Cortex of kidney (tissue), 1 donor: ENCODE data around the gene MMS19.

Source experiments
- DNase-seq: peaks from one replicate; lab custom pipeline; 2025; lab: John Stamatoyannopoulos, UW

Gene MMS19, protein sequence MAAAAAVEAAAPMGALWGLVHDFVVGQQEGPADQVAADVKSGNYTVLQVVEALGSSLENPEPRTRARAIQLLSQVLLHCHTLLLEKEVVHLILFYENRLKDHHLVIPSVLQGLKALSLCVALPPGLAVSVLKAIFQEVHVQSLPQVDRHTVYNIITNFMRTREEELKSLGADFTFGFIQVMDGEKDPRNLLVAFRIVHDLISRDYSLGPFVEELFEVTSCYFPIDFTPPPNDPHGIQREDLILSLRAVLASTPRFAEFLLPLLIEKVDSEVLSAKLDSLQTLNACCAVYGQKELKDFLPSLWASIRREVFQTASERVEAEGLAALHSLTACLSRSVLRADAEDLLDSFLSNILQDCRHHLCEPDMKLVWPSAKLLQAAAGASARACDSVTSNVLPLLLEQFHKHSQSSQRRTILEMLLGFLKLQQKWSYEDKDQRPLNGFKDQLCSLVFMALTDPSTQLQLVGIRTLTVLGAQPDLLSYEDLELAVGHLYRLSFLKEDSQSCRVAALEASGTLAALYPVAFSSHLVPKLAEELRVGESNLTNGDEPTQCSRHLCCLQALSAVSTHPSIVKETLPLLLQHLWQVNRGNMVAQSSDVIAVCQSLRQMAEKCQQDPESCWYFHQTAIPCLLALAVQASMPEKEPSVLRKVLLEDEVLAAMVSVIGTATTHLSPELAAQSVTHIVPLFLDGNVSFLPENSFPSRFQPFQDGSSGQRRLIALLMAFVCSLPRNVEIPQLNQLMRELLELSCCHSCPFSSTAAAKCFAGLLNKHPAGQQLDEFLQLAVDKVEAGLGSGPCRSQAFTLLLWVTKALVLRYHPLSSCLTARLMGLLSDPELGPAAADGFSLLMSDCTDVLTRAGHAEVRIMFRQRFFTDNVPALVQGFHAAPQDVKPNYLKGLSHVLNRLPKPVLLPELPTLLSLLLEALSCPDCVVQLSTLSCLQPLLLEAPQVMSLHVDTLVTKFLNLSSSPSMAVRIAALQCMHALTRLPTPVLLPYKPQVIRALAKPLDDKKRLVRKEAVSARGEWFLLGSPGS

GRCh38 chr10:97498076-97498840 lies at the start of gene MMS19:
TSS of gene MMS19 (minus strand) at chr10:97498422. CDS start at chr10:97498384, 38 bp downstream.
- peak; percentile 100 for DNase-seq

- no peak for DNase-seq
These were observed 49.7 kb upstream of the MMS19 start for GRCh38 chr10:97547962-97548361.

- no peak for DNase-seq
These were observed 49.0 kb upstream of the MMS19 start for GRCh38 chr10:97547271-97547600.

DNA sequence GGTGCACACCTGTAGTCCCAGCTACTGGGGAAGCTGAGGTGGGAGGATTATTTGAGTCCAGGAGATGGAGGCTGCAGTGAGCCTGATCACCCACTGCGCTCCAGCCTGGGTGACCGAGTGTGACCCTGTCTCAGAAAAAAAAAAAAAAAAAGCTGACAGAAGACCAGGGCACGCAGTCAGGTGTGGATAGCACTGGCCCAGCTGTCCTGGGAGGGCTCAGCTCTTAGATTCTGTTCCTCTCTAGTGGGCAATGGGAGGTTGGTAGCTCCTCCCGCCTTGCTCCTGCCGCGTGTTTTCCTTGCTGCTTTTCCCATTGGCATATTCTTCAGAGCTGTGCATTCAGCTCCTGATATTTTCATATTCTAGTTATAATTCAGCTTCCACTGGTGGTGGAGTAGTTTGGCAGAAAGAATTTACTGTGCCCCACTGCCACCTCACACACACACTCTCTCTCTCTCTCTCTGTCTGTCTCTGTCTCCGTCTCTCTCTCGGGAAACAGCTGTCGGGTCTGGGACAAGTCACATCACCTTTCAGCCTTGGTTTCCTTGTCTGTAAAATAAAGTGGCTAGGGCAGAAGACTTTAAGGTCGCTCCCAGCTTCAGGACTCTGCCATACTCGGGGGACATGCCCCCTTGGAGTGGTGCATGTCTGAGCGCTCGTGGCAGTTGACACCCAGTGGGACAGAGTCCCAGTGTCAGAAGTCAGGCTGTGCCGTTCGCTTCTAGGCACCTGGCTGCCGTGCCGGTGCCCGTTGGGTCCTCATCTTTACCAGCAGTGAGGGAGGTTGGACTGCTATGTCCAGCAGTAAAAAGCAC lies 48.4 kb upstream of the MMS19 start:
- DNase-seq: no peak

DNA sequence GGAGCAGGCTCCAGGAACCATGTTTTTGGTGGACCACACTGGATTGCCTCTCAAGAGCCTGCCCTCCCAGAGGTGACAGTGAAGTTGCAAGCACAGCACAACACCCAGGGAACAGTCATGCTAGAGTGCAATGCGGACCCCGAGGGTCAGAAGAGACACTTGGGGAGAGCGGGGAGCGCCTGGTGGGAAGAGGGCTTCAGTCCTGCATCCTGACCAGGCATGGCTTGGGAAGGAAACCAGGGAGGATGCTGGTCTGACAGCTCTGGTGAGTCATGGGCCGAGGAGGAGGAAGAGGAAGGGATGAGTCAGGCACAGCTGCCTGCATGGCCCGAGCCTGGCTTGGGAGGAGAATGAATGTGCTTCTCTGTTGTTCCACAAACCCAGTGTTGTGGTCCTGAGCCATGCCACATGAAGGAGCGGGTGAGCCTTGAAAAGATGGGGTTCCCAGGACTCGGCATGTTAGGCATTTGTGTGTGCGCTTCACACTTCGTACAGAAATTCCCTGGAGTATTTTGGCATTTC lies 44.9 kb upstream of the MMS19 start:
- no peak for DNase-seq

DNA sequence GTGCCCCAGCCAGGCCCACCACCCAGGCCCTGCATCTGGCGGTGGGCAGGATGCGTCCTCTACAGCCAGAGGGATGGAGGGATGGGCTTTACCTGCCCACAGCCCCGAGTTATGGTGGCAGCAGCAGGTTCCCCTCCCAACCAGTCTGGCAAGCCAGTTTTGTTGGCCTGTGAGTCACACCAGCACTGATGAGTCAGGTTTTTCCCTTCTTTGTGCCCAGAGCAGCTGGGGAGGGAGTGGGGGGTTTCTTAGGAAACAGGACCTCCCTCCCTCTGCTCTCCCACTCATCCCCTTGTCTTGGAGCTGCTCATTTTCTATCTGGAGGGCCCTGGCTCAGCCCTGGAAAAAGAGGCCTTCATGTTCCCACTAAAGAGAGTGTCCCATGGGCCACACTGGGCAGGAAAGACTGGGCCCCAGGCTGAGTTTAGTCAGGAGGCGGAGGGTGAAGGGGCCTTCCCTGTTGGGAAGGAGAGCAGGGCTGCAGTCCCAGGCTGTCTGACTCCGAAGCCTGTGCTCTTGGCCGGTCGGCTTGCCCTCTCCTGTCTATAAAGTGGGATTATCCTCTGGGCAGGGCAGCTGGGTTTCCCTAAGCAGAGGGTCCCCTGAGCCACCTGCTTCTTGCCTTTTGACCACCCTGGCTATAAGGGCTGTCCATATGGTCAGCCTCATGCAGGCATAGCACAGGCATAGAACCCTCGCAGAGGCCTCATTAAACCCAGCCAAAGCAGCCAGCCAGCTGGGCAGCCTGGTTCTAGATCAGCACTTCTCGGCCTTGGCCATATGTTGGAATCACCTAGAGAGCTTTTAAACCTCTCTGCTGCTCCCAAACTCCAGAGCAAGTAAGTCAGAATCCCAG lies 44.2 kb upstream of the MMS19 start:
- DNase-seq: no peak

GRCh38 chr10:97540669-97541500 lies 42.7 kb upstream of the MMS19 start:
- DNase-seq: no peak

- no peak for DNase-seq
These were observed 41.4 kb upstream of the MMS19 start for GRCh38 chr10:97539523-97540200.

GRCh38 chr10:97538839-97539238 lies 40.6 kb upstream of the MMS19 start:
- DNase-seq: no peak

DNA sequence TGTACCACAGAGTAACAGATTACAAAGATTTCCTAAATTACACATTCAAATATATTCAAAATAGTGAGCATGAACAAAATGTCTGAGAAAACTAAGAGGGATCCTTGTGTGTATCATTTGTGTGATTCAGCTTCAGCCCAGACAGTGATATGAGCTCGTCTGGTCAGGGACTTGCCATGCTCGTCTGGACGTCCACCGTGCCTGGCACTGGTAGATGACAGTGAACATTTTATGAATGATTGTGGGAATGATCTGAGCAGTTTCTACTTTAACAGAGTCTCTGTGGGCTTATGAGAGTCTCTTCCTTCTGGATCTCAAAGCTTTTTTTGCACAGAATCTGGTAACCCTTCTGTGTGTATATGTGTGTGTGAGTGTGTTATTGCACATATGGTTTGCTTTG lies 40.2 kb upstream of the MMS19 start:
- DNase-seq: no peak

DNA sequence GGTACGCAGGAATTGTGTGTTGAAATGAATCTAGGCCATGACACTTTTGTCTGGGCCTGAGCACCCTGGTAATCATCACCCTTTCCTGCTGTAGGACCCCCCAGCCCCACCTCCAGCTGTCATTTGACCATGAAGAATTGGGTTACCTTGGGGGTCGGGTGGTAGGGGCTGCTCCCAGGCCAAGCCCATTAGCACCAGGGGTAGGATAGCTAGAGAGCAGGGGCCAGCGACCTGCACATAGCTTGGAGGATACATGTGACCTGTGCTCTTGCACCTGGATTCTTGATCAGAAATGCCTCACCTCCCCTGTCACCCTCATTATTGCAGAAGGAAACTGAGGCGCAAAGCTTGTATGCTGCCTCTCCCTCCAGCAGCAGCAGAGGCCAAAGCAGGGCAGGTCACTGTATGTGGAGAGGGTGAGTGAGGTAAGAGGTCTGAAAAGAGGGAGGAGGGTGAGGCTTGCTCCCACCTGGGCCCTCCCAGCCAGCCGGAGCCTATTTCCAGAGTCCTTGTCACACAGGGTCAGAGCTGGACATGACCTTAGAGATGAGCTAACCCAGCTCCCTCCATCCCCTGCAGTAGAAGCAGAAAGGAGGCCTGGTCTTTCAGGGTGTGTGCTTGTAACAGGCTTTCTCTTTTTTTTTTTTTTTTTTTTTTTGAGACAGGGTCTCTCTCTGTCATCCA lies 39.1 kb upstream of the MMS19 start:
- no peak for DNase-seq

- DNase-seq: no peak
These were observed 36.6 kb upstream of the MMS19 start for GRCh38 chr10:97534746-97535367.

DNA sequence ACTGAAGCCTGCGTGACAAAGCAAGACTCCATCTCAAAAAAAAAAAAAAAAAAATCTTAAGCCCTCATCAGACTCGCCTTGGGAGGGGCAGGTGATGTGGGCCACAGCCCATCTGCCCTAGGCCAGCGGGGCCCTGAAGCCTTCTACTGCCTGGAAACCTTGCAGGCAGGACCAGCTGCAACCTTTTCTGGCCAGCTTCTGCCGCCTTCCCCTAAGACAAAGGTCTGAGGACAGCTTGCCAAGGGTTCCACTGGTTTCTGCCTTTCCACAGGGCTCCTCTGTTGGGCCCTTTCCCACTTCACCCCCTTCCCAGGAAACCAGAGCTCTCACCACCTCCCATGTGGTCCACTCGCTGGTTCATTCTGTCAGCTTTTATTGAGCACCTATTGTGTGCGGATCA lies 35.7 kb upstream of the MMS19 start:
- no peak for DNase-seq

DNA sequence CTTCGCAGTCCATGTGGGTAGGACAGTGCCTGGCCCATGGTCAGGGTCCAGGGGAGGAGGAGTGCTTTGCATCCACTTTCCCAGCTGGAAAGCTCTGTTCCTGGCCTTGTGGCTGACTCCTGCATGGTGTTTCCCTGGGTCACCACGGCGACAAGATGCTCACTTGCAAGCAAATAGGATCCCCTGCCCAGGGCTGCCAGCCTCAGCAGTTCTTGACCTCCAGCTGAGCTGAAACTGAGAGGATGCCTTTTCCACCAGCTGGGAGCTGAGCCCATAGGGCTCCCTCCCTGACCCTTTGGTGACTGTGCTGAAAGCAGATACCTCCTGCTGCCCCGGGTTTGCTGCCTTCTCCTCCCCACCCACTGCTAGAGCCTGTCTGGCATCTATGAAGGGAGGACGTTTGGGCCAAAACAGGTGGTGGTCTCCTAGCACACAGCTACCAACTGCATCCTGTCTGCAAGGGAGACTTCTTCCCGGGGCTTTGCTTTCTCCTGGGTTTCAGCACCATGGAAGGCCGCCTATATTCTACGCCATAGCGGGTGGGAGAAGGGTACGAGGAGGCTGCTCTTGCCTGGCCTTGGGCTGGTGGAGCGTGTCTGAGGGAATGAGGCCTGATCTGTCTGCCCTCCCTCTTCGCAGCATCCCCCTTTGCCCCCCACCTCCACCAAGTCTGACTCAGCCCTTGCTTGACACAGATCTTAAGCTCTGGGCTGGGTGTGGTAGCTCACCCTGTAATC lies 34.9 kb upstream of the MMS19 start:
- DNase-seq: no peak

DNA sequence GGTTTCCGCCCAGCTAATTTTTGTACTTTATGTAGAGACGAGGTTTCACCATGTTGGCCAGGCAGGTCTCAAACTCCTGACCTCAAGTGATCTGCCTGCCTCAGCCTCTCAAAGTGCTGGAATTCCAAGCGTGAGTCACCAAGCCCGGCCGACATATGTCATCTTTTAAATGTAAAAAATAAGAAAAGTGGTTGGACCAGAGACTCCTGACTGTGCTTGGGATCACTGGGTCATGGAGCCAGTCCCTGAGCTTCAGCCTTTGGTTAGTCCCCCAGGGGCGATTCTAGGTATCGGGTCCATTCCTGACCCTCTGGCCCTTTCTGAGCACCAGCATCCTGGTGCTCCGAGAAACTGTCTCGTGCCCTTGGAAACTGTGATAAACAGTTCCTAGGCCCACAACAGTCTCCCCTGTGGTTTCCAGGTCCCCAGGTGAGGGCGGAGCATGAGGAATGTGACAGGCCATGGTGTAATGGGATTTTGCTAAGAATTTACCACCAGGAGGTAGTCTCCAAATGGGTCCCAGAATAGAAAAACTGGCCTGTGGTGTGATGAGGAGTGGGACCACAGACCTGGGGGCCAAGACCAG lies 33.3 kb upstream of the MMS19 start:
- no peak for DNase-seq

GRCh38 chr10:97529685-97530465 lies 31.7 kb upstream of the MMS19 start:
- no peak for DNase-seq
